NCI-H1048 (cell line): Measurements from ENCODE around the gene SLC7A10.

Experiments used
- DNase-seq: peaks from one replicate; lab custom pipeline; 2025; lab: John Stamatoyannopoulos, UW

The SLC7A10 gene

GRCh38 chr19:33254245-33254824, 28.7 kb upstream of the SLC7A10 start:
- no peak for DNase-seq

DNA sequence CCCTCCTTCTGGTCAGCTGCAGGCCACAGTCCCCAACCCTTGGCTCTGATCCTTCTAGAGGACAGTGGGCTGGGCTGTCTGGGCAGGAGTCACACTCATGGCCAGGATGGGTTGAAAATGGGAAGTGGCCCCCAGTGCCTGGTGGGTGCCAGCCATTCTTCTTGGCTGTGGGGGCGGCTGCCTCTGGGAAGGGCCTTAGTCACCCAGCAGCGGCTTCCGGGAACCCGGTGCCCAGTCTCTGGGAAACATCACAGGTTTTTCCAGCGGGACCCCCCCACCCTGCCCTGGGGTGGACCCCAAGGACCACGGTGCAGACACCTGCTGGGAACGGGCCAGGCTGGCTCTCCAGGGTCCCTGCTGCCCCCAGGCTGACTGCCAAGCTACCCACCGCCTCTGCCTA, 27.3 kb upstream of the SLC7A10 start:
- DNase-seq, result no peak

GRCh38 chr19:33252418-33252962, 26.8 kb upstream of the SLC7A10 start:
- DNase-seq, result no peak

DNA sequence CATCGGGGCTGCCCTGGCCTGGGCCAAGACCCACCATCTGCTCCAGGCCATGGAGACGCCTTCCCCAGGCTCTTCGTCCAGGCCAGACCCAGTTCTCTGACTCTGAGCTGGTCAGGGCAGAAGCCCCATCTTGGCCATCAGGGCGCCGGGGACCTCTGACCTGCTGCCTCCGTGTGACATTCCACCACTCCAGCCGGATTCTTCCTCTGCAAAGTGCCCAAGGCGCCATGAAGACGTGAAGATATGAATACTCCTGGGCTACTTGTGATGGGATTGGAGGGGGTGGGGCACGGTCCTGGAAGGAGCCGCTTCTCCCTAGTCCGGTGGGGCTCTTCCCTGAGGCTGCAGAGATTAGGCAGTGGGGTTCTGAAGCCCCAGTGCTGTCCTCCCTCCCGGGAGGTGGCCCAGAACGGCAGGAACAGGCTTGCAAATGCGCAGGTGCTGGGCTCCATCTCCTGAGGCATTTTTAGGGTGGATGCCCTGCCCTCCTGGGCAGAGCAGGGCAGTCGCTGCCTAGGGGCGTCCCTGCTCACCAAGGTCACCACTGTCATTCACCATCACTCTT, 26.0 kb upstream of the SLC7A10 start:
- DNase-seq, result no peak

DNA sequence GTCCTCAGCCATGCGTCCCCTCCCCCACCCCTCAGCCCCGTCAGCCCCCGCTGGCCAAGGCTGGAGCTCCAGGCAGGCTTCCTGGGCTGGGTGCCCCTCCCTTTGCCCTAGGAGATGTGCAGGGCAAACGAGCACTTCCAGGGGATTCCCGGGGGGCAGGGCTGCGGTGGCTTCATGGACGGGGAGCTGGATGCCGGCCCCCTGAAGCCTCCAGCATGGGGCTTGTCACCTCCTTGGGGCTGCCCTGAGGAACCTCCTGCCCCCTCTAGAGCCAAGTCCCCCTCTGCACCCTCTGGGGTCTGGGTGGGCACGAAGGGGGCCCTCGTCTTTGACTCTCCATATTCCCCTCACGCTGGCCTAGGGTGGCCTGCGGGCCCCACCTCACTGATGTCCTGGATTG, 25.4 kb upstream of the SLC7A10 start:
- no peak for DNase-seq

GRCh38 chr19:33250500-33250899, 24.9 kb upstream of the SLC7A10 start:
- DNase-seq, result no peak

DNA sequence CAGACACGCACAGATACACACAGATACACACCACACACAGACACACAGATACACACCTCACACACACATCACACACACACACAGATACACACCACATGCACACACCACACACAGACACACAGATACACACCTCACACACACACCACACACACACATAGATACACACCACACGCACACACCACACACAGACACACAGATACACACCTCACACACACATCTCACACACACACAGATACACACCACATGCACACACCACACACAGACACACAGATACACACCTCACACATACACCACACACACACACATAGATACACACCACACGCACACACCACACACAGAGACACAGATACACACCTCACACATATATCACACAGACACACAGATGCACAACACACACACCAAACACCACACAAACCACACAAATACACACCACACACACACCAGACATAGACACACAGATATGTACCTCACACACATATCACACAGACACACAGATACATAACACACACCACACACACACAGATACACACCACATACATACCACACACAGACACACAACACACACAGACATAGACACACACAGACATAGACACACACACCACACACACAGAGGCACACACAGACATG, 24.2 kb upstream of the SLC7A10 start:
- no peak for DNase-seq

DNA sequence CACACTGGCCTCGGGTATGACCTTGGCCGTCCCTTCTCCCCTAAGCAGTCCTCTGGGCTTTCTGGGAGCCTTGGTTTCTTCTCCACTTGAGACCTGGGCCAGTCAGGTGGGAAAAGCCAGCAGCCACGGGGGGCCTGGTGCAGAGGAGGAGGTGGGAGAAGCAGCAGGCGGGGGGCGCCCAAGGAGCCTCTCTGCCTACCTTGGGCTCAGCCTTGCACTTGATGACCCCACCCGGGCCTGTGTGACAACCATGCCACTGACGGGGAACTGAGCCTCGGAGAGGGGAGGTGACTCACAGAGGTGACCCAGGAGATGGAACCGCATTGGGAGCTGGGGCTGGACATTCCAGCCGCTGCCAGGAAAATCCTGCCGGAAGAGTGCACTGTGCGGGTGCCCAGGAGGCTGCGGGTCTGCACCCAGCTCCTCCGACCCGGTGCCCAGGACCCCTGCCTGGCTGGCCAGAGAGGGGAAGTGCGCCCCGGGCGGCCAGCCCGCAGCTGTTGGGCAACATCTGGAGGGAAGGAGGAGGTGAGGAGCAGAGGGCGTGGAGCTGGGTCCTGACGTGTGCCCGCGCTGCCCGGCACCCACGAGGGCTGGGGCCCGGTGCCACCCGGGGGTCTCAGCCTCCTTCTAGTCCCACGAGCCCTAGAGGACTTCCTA, 23.4 kb upstream of the SLC7A10 start:
- no peak for DNase-seq

- no peak for DNase-seq
These were observed 22.9 kb upstream of the SLC7A10 start for GRCh38 chr19:33248553-33248953.

- no peak for DNase-seq
These were observed 22.5 kb upstream of the SLC7A10 start for GRCh38 chr19:33248104-33248503.

GRCh38 chr19:33247441-33247819, 21.8 kb upstream of the SLC7A10 start:
- no peak for DNase-seq

DNA sequence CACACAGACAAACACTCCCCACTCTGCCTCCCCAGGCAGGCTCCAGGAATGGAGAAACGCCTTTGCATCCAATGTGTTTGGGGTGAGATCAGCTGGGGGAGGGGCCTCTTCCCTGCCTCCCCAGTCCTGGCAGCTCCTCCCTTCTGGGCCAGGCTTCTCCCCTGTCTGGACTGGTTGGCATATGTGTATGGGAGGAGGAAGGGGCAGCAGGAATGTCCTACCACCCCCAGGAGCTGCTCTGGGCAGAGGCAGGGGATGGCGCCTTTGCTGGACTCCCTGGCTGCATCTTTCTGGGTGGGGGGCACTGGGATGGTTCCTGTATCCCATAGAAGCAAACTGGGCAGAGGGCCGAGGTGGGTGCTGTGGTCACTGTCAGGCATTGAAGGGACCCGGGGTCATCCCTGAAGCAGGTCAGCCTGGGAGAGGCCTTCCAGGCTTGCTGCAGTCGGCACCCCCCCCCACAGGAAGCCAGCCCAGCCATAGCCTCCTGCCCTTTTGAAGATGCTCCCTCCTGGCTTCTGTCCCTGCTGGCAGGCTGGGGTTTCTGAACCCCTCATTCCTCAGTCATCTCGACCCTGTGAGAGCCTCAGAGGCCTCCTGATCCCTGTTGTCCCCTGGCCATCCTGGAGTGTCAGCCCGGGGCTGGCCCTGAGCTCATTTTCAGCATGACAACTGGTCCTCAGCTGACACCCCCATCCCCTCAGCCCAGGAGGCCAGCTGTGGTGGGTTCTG, 21.2 kb upstream of the SLC7A10 start:
- DNase-seq, result no peak

DNA sequence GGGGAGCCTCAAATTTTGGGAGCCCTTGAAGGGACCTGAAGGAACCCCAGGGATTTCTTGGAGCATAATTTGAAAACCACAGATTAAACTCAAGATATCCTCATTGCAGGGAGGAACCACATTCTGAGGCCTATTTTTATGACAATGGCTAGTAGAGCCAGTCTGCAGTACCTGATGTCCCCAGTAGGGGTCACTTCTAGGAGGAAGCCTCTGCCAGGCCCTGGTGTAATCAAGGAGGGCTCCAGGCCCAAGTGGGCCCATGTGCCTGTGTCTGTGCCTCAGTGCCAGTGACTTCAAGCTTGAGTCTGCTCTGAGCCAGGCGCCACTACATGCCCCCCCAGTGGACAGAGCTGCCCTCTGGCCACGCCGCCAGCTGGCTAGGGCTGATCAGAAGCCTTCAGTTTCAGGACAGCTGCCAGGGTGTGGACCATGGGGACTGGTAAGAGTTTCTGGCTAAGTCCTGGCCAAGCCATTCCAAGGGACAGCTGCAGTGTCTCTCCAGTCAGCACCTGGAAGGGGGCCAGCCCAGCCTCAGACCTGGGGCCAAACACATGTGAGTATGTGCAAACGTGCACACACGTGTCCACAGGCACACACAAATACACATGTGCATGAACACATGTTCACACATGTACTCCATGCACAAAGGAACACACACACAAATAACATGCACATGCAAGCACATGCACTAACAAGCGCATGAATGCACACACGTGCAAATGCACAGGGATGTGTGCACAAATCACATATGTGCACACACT, 20.5 kb upstream of the SLC7A10 start:
- no peak for DNase-seq

DNA sequence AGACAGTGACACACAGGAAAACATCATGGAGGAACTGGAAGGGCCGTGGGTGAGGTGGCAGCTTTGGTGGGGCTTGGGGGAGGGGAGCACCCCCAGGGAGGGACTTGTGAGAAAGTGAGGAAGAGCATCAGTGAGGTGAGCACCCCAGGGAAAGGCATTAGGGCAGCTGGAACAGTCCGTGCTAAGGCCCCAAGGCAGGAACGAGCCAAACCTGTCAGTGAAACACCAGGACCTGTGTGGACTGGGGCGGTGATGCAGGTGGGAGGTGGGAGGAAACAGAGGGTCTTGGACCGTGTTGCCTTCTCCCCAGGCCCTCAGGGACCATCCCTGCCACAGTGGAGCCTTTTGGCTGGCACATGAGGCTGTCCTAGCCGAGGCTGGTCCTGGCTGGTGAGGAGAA, 17.3 kb upstream of the SLC7A10 start:
- DNase-seq, result no peak

GRCh38 chr19:33242131-33242530, 16.5 kb upstream of the SLC7A10 start:
- no peak for DNase-seq

- no peak for DNase-seq
These were observed 16.0 kb upstream of the SLC7A10 start for GRCh38 chr19:33241530-33242101.

GRCh38 chr19:33241091-33241529, 15.5 kb upstream of the SLC7A10 start:
- DNase-seq, result no peak

- DNase-seq, result no peak
These were observed 14.6 kb upstream of the SLC7A10 start for GRCh38 chr19:33240181-33240771.

DNA sequence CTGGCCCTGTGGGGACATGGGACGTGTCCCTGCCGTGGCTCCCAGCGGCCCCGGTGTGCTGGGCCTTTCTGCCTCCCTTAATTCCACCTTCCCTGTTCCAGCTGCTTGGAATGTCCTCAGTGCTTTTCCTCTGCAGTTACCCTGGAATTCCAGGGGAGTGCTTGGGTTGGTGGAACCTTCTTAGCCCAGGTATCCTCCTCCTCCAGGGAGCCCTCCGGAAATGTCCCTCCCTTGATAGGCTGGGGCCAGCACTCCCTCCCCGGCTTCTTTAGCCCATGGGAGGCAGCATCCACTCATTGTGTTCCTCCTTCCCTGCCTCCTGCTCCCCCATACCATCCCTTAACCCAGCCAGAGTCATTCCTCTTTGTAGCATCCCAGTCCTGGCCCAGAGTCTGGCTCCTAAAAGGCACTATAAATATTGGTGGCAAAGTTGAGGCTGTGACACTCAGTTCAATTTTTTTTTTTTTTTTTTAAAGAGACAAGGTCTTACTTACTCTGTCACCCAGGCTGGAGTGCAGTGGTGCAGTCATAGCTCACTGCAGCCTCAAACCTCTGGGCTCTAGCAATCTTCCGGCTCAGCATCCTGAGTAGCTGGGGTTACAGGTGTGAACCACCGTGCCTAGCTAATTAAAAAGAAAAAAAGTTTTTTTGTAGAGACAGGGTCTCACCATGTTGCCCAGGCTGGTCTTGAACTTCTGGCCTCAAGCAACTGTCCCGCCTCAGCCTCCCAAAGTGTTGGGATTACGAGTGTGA, 13.7 kb upstream of the SLC7A10 start:
- DNase-seq, result no peak
